H1 (cell line): ENCODE data around the gene MASP1. TPM values are rescaled to one million over a fixed set of nuclear protein-coding genes. Genes with fewer than 3 reads are reported as not detected.

ENCODE experiments used
- CTCF ChIA-PET: fragments of 300-600 bp; sonication (Branson Sonifier 250); formaldehyde crosslinking; loops from one replicate; lab custom pipeline; 2021; ENCODE audit not compliant: partially characterized antibody; lab: Charles Lee
- POLR2A ChIA-PET: fragments of 300-600 bp; sonication (Branson Sonifier 250); formaldehyde crosslinking; loops from one replicate; lab custom pipeline; 2021; ENCODE audit warnings: inconsistent platforms; ENCODE audit not compliant: partially characterized antibody; lab: Charles Lee
- DNase-seq, 2 experiments: peaks; one replicate each; pipeline versions ENCODE4 v3.0.0 to v3.0.0-alpha.2; 2010 to 2022; ENCODE audit warnings: low spot score in 2 of 2, low read depth in 1 of 2, mixed read lengths in 1 of 2
- FAIRE-seq: peaks from 2 replicates; lab custom pipeline; 2011; peaks lifted over from hg19 to GRCh38; lab: Jason Lieb, UNC
- H2AFZ ChIP-seq: 2 replicates; pipeline ENCODE4 v1.8.1; 2012; ENCODE audit warnings: low read length, inconsistent platforms
- H2AK5ac ChIP-seq: 2 replicates; pipeline ENCODE4 v1.6.1; 2013; ENCODE audit warnings: low read depth, low read length
- H2BK120ac ChIP-seq: replicated peaks from 2 replicates; pipeline ENCODE3; 2013; ENCODE audit warnings: low read depth, low read length, inconsistent platforms
- H2BK12ac ChIP-seq: 2 replicates; pipeline ENCODE4 v1.6.1; 2013; ENCODE audit warnings: low read depth, low read length
- H2BK15ac ChIP-seq: 2 replicates; pipeline ENCODE4 v1.6.1; 2013; ENCODE audit warnings: low read length
- H2BK20ac ChIP-seq: 2 replicates; pipeline ENCODE4 v1.6.1; 2013; ENCODE audit warnings: low read length
- H2BK5ac ChIP-seq: 2 replicates; pipeline ENCODE4 v1.6.1; 2013; ENCODE audit warnings: low read depth, low read length
- H3K14ac ChIP-seq: 2 replicates; pipeline ENCODE4 v1.6.1; 2013; ENCODE audit warnings: inconsistent platforms; ENCODE audit not compliant: insufficient read length
- H3K18ac ChIP-seq: 2 replicates; pipeline ENCODE4 v1.6.1; 2013; ENCODE audit warnings: low read length; ENCODE audit errors: extremely low read depth
- H3K23ac ChIP-seq: 2 replicates; pipeline ENCODE4 v1.6.1; 2013; ENCODE audit warnings: inconsistent platforms; ENCODE audit not compliant: insufficient read length
- H3K23me2 ChIP-seq: 2 replicates; pipeline ENCODE4 v1.6.1; 2013; ENCODE audit warnings: low read depth, low read length
- H3K27ac ChIP-seq: 2 replicates; pipeline ENCODE4 v1.6.1; 2011; ENCODE audit warnings: low read depth, low read length, inconsistent platforms
- H3K27me3 ChIP-seq, 4 experiments: replicated peaks in 1 of 4; 1 replicate in 1 of 4; 2 replicates in 3 of 4; pipeline versions ENCODE4 v1.6.1 to v1.8.1; 2011 to 2013; ENCODE audit warnings: low read length in 3 of 4, mild to moderate bottlenecking in 3 of 4, inconsistent platforms in 2 of 4, mixed read lengths in 2 of 4, moderate library complexity in 1 of 4; ENCODE audit not compliant: control insufficient read depth in 3 of 4, insufficient read depth in 3 of 4; ENCODE audit errors: extremely low read depth in 1 of 4
- H3K36me3 ChIP-seq, 4 experiments: 2 replicates each; pipeline versions ENCODE4 v1.6.1 to v1.8.1; 2011 to 2013; ENCODE audit warnings: mild to moderate bottlenecking in 4 of 4, low read length in 3 of 4, moderate library complexity in 2 of 4, control low read depth in 1 of 4, inconsistent platforms in 1 of 4; ENCODE audit not compliant: insufficient read depth in 4 of 4, control insufficient read depth in 2 of 4
- H3K4ac ChIP-seq: replicated peaks from 2 replicates; pipeline ENCODE3; 2013; ENCODE audit warnings: low read length, low read depth, mixed read lengths, inconsistent platforms; ENCODE audit not compliant: insufficient read length
- H3K4me1 ChIP-seq, 4 experiments: replicated peaks in 1 of 4; 1 replicate in 1 of 4; 2 replicates in 3 of 4; pipeline versions ENCODE4 v1.6.1 to v1.8.1; 2011 to 2013; ENCODE audit warnings: low read length in 3 of 4, inconsistent platforms in 2 of 4, mixed read lengths in 1 of 4; ENCODE audit not compliant: insufficient read depth in 4 of 4, control insufficient read depth in 3 of 4
- H3K4me2 ChIP-seq, 2 experiments: 2 replicates each; pipeline versions ENCODE4 v1.6.1 to v1.8.1; 2011 to 2013; ENCODE audit warnings: low read depth in 2 of 2, low read length in 2 of 2, control low read depth in 1 of 2, inconsistent platforms in 1 of 2, mild to moderate bottlenecking in 1 of 2; ENCODE audit not compliant: insufficient read depth in 1 of 2
- H3K4me3 ChIP-seq, 4 experiments: fragments of 200-600, 300-600 bp in 1 of 4; sonication (generic), shearing (Covaris generic), sonication (Bioruptor Twin) in 1 of 4; 2 replicates each; pipeline versions ENCODE4 v1.5.1 to v1.8.1; 2011 to 2016; ENCODE audit warnings: low read length in 4 of 4, low read depth in 3 of 4, control low read depth in 2 of 4, inconsistent platforms in 2 of 4, mild to moderate bottlenecking in 2 of 4, mixed read lengths in 1 of 4, moderate library complexity in 1 of 4; ENCODE audit not compliant: insufficient read depth in 2 of 4; ENCODE audit errors: extremely low read depth in 1 of 4
- H3K56ac ChIP-seq: replicated peaks from 2 replicates; pipeline ENCODE3; 2013; ENCODE audit warnings: low read depth, mild to moderate bottlenecking, mixed read lengths, low read length, inconsistent platforms; ENCODE audit not compliant: insufficient read length
- H3K79me1 ChIP-seq: 2 replicates; pipeline ENCODE4 v1.6.1; 2013; ENCODE audit warnings: low read depth, low read length, control low read depth
- H3K79me2 ChIP-seq, 2 experiments: 2 replicates each; pipeline versions ENCODE4 v1.6.1 to v1.8.1; 2012 to 2013; ENCODE audit warnings: low read length in 2 of 2, mild to moderate bottlenecking in 2 of 2, inconsistent platforms in 1 of 2; ENCODE audit not compliant: insufficient read depth in 2 of 2, control insufficient read depth in 1 of 2
- H3K9ac ChIP-seq, 4 experiments: replicated peaks in 1 of 4; 1 replicate in 1 of 4; 2 replicates in 3 of 4; pipeline versions ENCODE4 v1.6.1 to v1.8.1; 2011 to 2013; ENCODE audit warnings: low read depth in 3 of 4, low read length in 3 of 4, control low read depth in 2 of 4, mild to moderate bottlenecking in 2 of 4, moderate library complexity in 2 of 4, inconsistent platforms in 1 of 4; ENCODE audit errors: extremely low read depth in 1 of 4
- H3K9me3 ChIP-seq, 2 experiments: 2 replicates each; pipeline versions ENCODE4 v1.6.1 to v1.8.1; 2012 to 2013; ENCODE audit warnings: mild to moderate bottlenecking in 2 of 2, moderate library complexity in 2 of 2, control low read depth in 1 of 2, inconsistent platforms in 1 of 2, low read depth in 1 of 2, low read length in 1 of 2, mixed read lengths in 1 of 2; ENCODE audit not compliant: insufficient read depth in 2 of 2
- H4K20me1 ChIP-seq, 2 experiments: replicated peaks in 1 of 2; 2 replicates each; pipeline versions ENCODE3 to v1.8.1; 2011 to 2013; ENCODE audit warnings: inconsistent platforms in 2 of 2, low read length in 2 of 2, mild to moderate bottlenecking in 1 of 2; ENCODE audit not compliant: insufficient read depth in 2 of 2, control insufficient read depth in 1 of 2
- H4K5ac ChIP-seq: 2 replicates; pipeline ENCODE4 v1.6.1; 2013; ENCODE audit warnings: low read length, low read depth, mixed read lengths, inconsistent platforms; ENCODE audit not compliant: insufficient read length
- H4K8ac ChIP-seq: 2 replicates; pipeline ENCODE4 v1.8.0; 2013; ENCODE audit warnings: mild to moderate bottlenecking, moderate library complexity, low read length, inconsistent platforms; ENCODE audit not compliant: insufficient read depth; ENCODE audit errors: extremely low read depth
- H4K91ac ChIP-seq: replicated peaks from 2 replicates; pipeline ENCODE3; 2013; ENCODE audit warnings: low read length, mixed read lengths, inconsistent platforms; ENCODE audit not compliant: insufficient read length
- ATF3 ChIP-seq: IDR thresholded peaks from 2 replicates; pipeline ENCODE4 v1.6.1; 2011; ENCODE audit warnings: low read depth, mild to moderate bottlenecking, low read length; ENCODE audit not compliant: insufficient read depth
- BRCA1 ChIP-seq: IDR thresholded peaks from 2 replicates; pipeline ENCODE4 v1.6.1; 2012; ENCODE audit warnings: low read depth, low read length, improper control_type of control experiment
- CEBPB ChIP-seq: IDR thresholded peaks from 2 replicates; pipeline ENCODE4 v1.6.1; 2012; ENCODE audit warnings: low read depth, low read length
- EGR1 ChIP-seq: IDR thresholded peaks from 2 replicates; pipeline ENCODE4 v1.6.1; 2011; ENCODE audit warnings: low read depth, low read length, borderline replicate concordance
- EZH2 ChIP-seq: fragments of 200-600 bp; sonication (generic); IDR thresholded peaks from 2 replicates; pipeline ENCODE4 v1.7.1; 2012; ENCODE audit warnings: low read depth, mild to moderate bottlenecking, moderate library complexity, low read length, inconsistent platforms; ENCODE audit not compliant: severe bottlenecking
- JUND ChIP-seq: IDR thresholded peaks from 2 replicates; pipeline ENCODE4 v1.6.1; 2011; ENCODE audit warnings: mild to moderate bottlenecking, improper control_type of control experiment, low read length
- POLR2A ChIP-seq, 2 experiments: IDR thresholded peaks; 1 replicate in 1 of 2; 2 replicates in 1 of 2; pipeline ENCODE4 v1.6.1; 2011; ENCODE audit warnings: low read depth in 2 of 2, low read length in 2 of 2, mild to moderate bottlenecking in 2 of 2; ENCODE audit errors: control extremely low read depth in 1 of 2
- RAD21 ChIP-seq, 2 experiments: IDR thresholded peaks in 1 of 2; conservative IDR thresholded peaks in 1 of 2; 2 replicates each; pipeline ENCODE4 v1.6.1; 2011; ENCODE audit warnings: low read depth in 2 of 2, low read length in 2 of 2, improper control_type of control experiment in 1 of 2, inconsistent platforms in 1 of 2, mild to moderate bottlenecking in 1 of 2, moderate library complexity in 1 of 2
- RXRA ChIP-seq: IDR thresholded peaks from 2 replicates; pipeline ENCODE4 v1.6.1; 2011; ENCODE audit warnings: low read depth, mild to moderate bottlenecking, low read length, moderate library complexity; ENCODE audit not compliant: insufficient read depth
- SIN3A ChIP-seq, 2 experiments: IDR thresholded peaks in 1 of 2; conservative IDR thresholded peaks in 1 of 2; 2 replicates each; pipeline ENCODE4 v1.6.1; 2011 to 2012; ENCODE audit warnings: low read length in 2 of 2, improper control_type of control experiment in 1 of 2, low read depth in 1 of 2, mild to moderate bottlenecking in 1 of 2
- SIX5 ChIP-seq: IDR thresholded peaks from 2 replicates; pipeline ENCODE4 v1.6.1; 2011; ENCODE audit warnings: mild to moderate bottlenecking, low read depth, low read length
- SP1 ChIP-seq: IDR thresholded peaks from 2 replicates; pipeline ENCODE4 v1.6.1; 2011; ENCODE audit warnings: low read depth, low read length
- TBP ChIP-seq: IDR thresholded peaks from 2 replicates; pipeline ENCODE4 v1.6.1; 2011; ENCODE audit warnings: low read depth, low read length, improper control_type of control experiment
- WGBS, 2 experiments: shearing (Covaris generic) in 1 of 2; methylation state at CpG; one replicate each; pipeline versions ENCODE4 v1.1.6 to v1.1.7; 2013 to 2015; ENCODE audit warnings: low lambda C conversion rate in 2 of 2, mixed read lengths in 2 of 2, inconsistent platforms in 1 of 2, low coverage in 1 of 2, missing lambda C conversion rate in 1 of 2; ENCODE audit not compliant: insufficient replicate concordance in 2 of 2, insufficient coverage in 1 of 2, insufficient read length in 1 of 2; ENCODE audit errors: extremely low coverage in 1 of 2, missing lambda C conversion rate in 1 of 2; 5-methylcytosine and 5-hydroxymethylcytosine counted together
- polyA plus RNA-seq, 7 experiments: library from polyadenylated mRNA; depleted of rRNA in 3 of 7; stranded (reverse) in 5 of 7; unstranded in 2 of 7; fragments of >200 nt in 5 of 7; fragments of 200-250 nt in 2 of 7; gene quantifications; 1 replicate in 5 of 7; 2 replicates in 1 of 7; 4 replicates in 1 of 7; pipeline versions ENCODE4 v1.2.1 to v1.2.3, GENCODE V29; 2011 to 2013; ENCODE audit warnings: missing spikeins in 2 of 7, mixed read lengths in 2 of 7
- total RNA-seq: library from RNA; stranded (reverse); fragmentation: NEBNext Ultra II Directional; extraction: Animal tissue kit (Norgen Biotek cat#: 25700); gene quantifications from 2 replicates; pipeline ENCODE4 v1.2.1, GENCODE V29; 2021
- TF ChIP-seq, protein P1 (sequence below): IDR thresholded peaks from 2 replicates; pipeline ENCODE4 v1.6.1; 2012; ENCODE audit warnings: inconsistent platforms

MASP1 gene
- total and polyA plus RNA-seq, 2 of the 8 experiments (the other 6 are each of a cell fraction or from before 2014, with no cell fraction given) = 2.7 to 3.5 TPM

GRCh38 chr3:187207062-187207461 is 84.5 kb downstream of the MASP1 start:
- H2BK12ac ChIP-seq = peak overlapping the region; percentile 10; the same call in 1 of the 2 replicates
- DNase-seq (no peak), FAIRE-seq (no peak)
- no peak overlapping the region for H2AK5ac ChIP-seq
- H3K4me2 ChIP-seq = no peak overlapping the region
- no peak overlapping the region for H2BK120ac ChIP-seq
- H3K36me3 ChIP-seq = peaks cover 0 to 9% (median 2%) of the 10 kb centered on the region in 4 experiments; a peak in 2 of 8 replicates
- H3K79me1 ChIP-seq = no peaks in the 10 kb centered on the region
- no peak overlapping the region for H2AFZ ChIP-seq
- no peak overlapping the region for H2BK20ac ChIP-seq
- H4K91ac ChIP-seq = no peak overlapping the region
- POLR2A ChIA-PET = interaction anchor here (0.9 to 1.3 kb wide), 2 partner anchors 10 to 25 kb away, joined by 3 read pairs; partner anchors contain the start of gene RTP1
- no peak overlapping the region for H4K5ac ChIP-seq
- CTCF ChIA-PET = interaction anchor here (0.9 to 1.3 kb wide), 2 partner anchors 13 to 57 kb away, joined by 3 read pairs; no protein-coding TSS in a partner anchor
- H3K18ac ChIP-seq = no peak overlapping the region
- H3K23ac ChIP-seq = no peak overlapping the region
- WGBS, 2 experiments = 89% methylated on average over 2 of the region's 2 CpGs; no CpG with 5 or more reads in 1 of the 2 experiments
- H3K23me2 ChIP-seq = no peaks in the 10 kb centered on the region
- no peak overlapping the region for H3K4me3 ChIP-seq
- H3K14ac ChIP-seq = no peak overlapping the region
- no peak overlapping the region for H3K56ac ChIP-seq
- H3K27me3 ChIP-seq = no peaks in the 10 kb centered on the region
- H2BK5ac ChIP-seq = no peak overlapping the region
- no peak overlapping the region for H3K4ac ChIP-seq
- H3K9ac ChIP-seq = no peak overlapping the region
- H4K20me1 ChIP-seq = no peaks in the 10 kb centered on the region
- H3K9me3 ChIP-seq = peaks cover 17% of the 10 kb centered on the region in 2 experiments
- H4K8ac ChIP-seq = no peak overlapping the region
- H2BK15ac ChIP-seq = no peak overlapping the region; the same call in 1 of the 2 replicates
- H3K4me1 ChIP-seq = peaks cover 3 to 14% (median 7%) of the 10 kb centered on the region in 4 experiments; a peak in 4 of 7 replicates
- no peak overlapping the region for H3K27ac ChIP-seq
- no peaks in the 10 kb centered on the region for H3K79me2 ChIP-seq
- TF ChIP-seq RAD21 (IDR thresholded peaks at IDR 0.05 in 1 of 2, conservative IDR thresholded peaks at IDR 0.05 in 1 of 2; ENCODE audit: low read depth in 2 of 2, low read length in 2 of 2) (no peak), EZH2 (no peak), JUND (no peak), RXRA (no peak), EGR1 (no peak), ATF3 (no peak), SIX5 (no peak), TBP (no peak), CEBPB (no peak), BRCA1 (no peak), POLR2A (IDR thresholded peaks at IDR 0.05; ENCODE audit: control extremely low read depth in 1 of 2, low read depth in 2 of 2, low read length in 2 of 2) (no peak), SP1 (no peak), SIN3A (conservative IDR thresholded peaks at IDR 0.05 in 1 of 2, IDR thresholded peaks at IDR 0.05 in 1 of 2; ENCODE audit: low read depth in 1 of 2, low read length in 2 of 2) (no peak)
- TF ChIP-seq, protein P1, sequence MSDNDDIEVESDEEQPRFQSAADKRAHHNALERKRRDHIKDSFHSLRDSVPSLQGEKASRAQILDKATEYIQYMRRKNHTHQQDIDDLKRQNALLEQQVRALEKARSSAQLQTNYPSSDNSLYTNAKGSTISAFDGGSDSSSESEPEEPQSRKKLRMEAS = no peak
